ENCODE measurements around the gene URAD.
A peak's percentile ranks its signal among the peaks of the same experiment; 100 is the strongest.

URAD gene

GRCh38 chr13:27954406-27954851 is 34.1 kb downstream of the URAD start:
- no peak for DNase-seq

DNA sequence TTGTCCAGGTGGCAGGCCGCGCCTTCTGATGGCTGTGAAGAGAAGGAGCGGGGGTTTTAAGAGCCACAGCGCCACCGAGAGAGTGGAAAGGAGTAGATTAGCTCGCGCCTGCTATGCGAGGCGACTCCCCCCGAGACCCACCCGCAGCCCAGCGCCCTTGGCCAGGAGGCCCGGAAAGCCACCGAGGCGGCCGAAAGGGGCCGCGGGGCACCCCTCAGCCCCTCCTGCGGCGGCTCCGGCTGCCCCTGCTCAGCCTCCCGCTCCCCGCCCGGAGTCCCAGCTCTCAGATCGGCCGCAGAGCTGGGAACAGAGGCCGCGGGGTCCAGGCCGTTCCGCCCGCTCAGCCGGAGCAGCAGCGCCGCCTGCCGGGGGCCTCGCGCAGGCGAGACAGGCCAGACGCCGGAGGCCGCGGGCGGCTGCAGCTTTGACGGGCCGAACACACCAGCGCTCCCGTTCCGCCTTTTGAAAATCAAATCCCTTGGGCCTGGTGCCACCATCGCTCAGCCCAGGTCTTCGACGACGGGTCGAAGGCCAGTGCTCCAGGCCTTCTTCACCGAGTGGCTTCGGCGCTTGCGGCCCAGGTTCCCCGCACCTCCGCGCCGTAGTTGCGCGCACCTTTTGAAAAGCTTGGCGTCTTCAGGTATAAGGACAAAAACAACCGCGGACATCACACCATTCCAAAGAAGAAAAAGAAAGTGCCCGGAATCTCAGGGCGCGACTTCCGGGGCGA is 34.7 kb downstream of the URAD start:
- DNase-seq: peak; percentile 79 to 84

DNA sequence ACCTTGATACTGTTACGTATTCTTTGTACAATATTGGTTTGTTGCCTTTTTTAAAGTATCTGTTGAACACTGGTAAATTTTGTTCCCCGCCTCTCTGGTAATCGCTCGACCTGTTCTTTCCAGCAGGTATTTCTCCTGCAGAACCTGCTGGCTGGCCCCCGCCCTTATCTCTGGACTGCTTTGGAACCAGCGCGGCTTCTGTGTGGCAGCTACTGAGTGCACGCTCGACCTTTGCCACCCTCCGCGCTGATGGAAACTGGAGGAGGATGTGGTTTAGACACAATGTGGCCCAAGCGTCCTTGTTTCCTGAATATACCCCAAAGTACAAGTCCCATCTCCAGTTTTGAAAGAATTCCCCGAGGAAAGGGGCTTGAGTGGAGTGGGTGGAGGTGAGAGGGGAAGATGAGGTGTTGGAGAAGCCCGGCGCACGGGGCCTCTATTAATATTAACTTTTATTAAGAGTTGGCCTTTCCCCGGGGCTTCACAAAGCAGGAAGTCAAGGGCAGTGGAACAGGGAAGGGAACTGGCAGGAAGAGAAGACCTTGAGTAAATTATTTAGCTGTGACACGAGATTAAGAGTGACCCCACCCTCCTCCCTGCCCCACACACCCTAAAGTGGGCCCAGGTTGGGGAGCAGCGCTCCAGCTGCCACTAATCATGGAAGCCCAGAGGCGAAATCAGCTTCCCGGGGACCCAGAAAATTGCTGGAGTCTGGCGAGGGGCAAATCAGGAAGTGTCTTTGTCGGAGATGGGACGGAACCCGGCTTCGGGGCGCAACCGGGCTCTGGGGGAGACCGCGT is 35.4 kb downstream of the URAD start:
- DNase-seq: no peak

- DNase-seq: no peak
These were observed 45.5 kb downstream of the URAD start for GRCh38 chr13:27942972-27943371.

- no peak for DNase-seq
These were observed 54.7 kb downstream of the URAD start for GRCh38 chr13:27933580-27934328.

DNA sequence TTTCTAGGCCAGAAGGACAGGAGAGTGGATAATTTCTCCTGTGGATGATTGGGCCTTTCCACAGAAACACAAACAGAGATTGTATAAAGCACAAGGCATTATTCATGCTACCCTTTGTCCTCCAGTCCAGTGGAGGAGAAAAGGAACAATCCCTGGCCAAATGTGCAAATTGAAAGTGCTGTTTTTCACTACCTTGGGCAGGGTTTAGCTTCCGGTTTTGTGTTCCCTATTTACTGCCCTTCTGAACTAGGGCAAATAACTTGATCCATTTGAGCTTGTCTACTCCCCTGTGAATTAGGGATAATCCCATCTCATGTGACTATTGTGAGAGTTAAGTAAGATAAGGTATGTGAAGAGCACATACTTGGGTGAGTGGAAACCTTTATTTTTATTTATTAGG is 55.4 kb downstream of the URAD start:
- DNase-seq: no peak

DNA sequence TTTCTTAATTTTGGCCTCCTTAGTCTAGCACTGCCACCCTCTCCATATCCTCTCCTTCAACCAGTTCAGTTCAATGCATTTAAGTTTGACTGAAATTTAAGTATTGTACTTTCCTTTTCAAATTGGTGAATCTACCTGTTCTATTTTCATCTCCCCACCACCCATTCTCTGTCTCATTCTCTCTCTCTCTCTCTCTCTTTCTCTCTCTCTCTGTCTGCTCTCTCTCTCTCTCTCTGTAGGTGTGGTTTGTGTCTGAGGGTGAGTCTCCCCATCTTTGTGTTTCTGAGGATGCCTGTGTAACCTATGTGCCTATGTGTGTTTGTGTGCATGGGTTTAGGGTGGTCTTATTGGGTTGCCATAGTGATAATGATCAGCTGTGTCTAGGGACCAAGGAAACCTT is 58.6 kb downstream of the URAD start:
- DNase-seq: no peak

- peak; percentile 21 to 22 for DNase-seq
These were observed 59.4 kb downstream of the URAD start for GRCh38 chr13:27928805-27929753.

DNA sequence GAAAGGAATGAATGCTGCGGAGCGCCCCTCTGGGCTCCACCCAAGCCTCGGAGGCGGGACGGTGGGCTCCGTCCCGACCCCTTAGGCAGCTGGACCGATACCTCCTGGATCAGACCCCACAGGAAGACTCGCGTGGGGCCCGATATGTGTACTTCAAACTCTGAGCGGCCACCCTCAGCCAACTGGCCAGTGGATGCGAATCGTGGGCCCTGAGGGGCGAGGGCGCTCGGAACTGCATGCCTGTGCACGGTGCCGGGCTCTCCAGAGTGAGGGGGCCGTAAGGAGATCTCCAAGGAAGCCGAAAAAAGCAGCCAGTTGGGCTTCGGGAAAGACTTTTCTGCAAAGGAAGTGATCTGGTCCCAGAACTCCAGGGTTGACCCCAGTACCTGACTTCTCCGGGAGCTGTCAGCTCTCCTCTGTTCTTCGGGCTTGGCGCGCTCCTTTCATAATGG is 60.1 kb downstream of the URAD start:
- peak in 1 of 2 experiments; percentile 21 for DNase-seq
